ENCODE results near the gene PIKFYVE. TPM values are rescaled to one million over a fixed set of nuclear protein-coding genes. Genes with fewer than 3 reads are reported as not detected.
A peak's percentile ranks its signal among the peaks of the same experiment; 100 is the strongest.

Gene PIKFYVE
- total and polyA plus RNA-seq, 7 experiments from 2014 or later: 5.9 to 52.3 (median 36.5) TPM

DNA sequence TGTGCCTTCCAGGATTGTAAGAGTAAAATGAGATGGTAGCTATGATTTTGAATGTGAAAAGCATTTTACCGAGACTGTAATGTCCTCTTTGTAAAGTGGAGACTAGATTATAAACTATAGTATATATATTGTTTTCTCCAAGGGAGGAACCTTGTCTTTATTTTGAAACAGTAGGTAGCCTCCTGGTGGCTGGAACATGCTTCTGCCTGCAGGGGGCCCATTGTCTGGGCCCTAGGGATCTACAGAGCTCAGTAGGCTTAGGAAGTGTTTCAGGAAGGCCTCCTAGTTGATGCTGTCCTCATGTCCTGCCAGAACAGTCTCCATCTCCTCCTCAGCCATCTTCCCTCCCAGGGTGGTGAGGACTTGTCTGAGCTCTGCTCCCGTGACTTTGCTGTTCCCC lies 3.0 kb downstream of the PIKFYVE start:
- Mint-ChIP-seq H3K9me3 (no peaks in the 10 kb centered on the region), H3K27me3 (no peaks in the 10 kb centered on the region), H3K36me3 (peaks cover 3 to 26% (median 18%) of the 10 kb centered on the region in 5 donors), H3K4me3 (peak overlapping the region in 1 of 10 donors; percentile 23), H3K4me1 (peaks cover 15 to 70% (median 55%) of the 10 kb centered on the region in 7 donors), H3K27ac (peak overlapping the region in 4 of 9 donors; percentile 21 to 90 (median 59))
- DNase-seq: no peak
- H3K4me1 ChIP-seq (ENCODE audit: control insufficient read depth in 2 of 2, insufficient read depth in 2 of 2, low read length in 2 of 2): peaks cover 12 to 16% of the 10 kb centered on the region in 2 donors
- H3K27ac ChIP-seq (ENCODE audit: low read depth, low read length): no peak overlapping the region
- intact Hi-C loops (cut with micrococcal nuclease): loop anchor here (5.0 to 10.0 kb wide), 7 partner anchors 92 to 1994 kb away; partner anchors contain the start of genes CCNYL1 (in 2 of the 2), FASTKD2 (in 2 of the 2), MDH1B (in 2 of the 2) and FZD5 (in 1 of the 2)
- no peak overlapping the region for H3K4me3 ChIP-seq (ENCODE audit: low read length)
- CTCF ChIA-PET: interaction anchor here (0.7 to 1.3 kb wide), 2 partner anchors 11 to 93 kb away, joined by 3 to 4 read pairs; no protein-coding TSS in a partner anchor
- H3K9me3 ChIP-seq (ENCODE audit: control insufficient read depth in 2 of 3, low read length in 3 of 3): no peaks in the 10 kb centered on the region
- H3K27me3 ChIP-seq (ENCODE audit: control insufficient read depth in 2 of 2, insufficient read depth in 2 of 2, low read length in 2 of 2): no peaks in the 10 kb centered on the region
- no peak for ATAC-seq
- POLR2A ChIA-PET: interaction anchor here (0.8 kb wide), 1 partner anchor 30 kb away, joined by 5 read pairs; no protein-coding TSS in a partner anchor
- peaks cover 0 to 28% (median 3%) of the 10 kb centered on the region in 3 experiments for H3K36me3 ChIP-seq (ENCODE audit: control insufficient read depth in 2 of 3, insufficient read depth in 3 of 3, low read length in 3 of 3)

- ChIA-PET POLR2A (interaction anchor here (1.1 kb wide), 1 partner anchor 9 kb away, joined by 3 read pairs; the partner anchor contains the start of gene PIKFYVE), CTCF (interaction anchor here (0.9 to 1.1 kb wide), 2 partner anchors 9 to 22 kb away, joined by 3 read pairs; no protein-coding TSS in a partner anchor)
- Histone ChIP-seq H3K4me1 (ENCODE audit: control insufficient read depth in 2 of 2, insufficient read depth in 2 of 2, low read length in 2 of 2) (no peaks in the 10 kb centered on the region), H3K36me3 (ENCODE audit: control insufficient read depth in 2 of 3, insufficient read depth in 3 of 3, low read length in 3 of 3) (peaks cover 10 to 76% (median 20%) of the 10 kb centered on the region in 3 experiments), H3K4me3 (ENCODE audit: low read length) (no peak overlapping the region), H3K9me3 (ENCODE audit: control insufficient read depth in 2 of 3, low read length in 3 of 3) (no peaks in the 10 kb centered on the region), H3K27me3 (ENCODE audit: control insufficient read depth in 2 of 2, insufficient read depth in 2 of 2, low read length in 2 of 2) (no peaks in the 10 kb centered on the region), H3K27ac (ENCODE audit: low read depth, low read length) (no peak overlapping the region)
- H3K4me1 Mint-ChIP-seq: peaks cover 9 to 51% (median 27%) of the 10 kb centered on the region in 7 donors
- DNase-seq (no peak), ATAC-seq (no peak)
- intact Hi-C loops (cut with micrococcal nuclease): no loop called here
- H3K27me3 Mint-ChIP-seq: no peaks in the 10 kb centered on the region
- peaks cover 11 to 76% (median 71%) of the 10 kb centered on the region in 5 donors for H3K36me3 Mint-ChIP-seq
- peak overlapping the region in 2 of 9 donors; percentile 28 to 46 for H3K27ac Mint-ChIP-seq
- no peak overlapping the region for H3K4me3 Mint-ChIP-seq
- peaks cover 0 to 2% (median 0%) of the 10 kb centered on the region in 11 donors for H3K9me3 Mint-ChIP-seq
Observed at GRCh38 chr2:208274748-208275147, 8.7 kb downstream of the PIKFYVE start.

GRCh38 chr2:208278549-208278948 lies 12.5 kb downstream of the PIKFYVE start:
- Mint-ChIP-seq H3K36me3 (peaks cover 14 to 88% (median 79%) of the 10 kb centered on the region in 5 donors), H3K9me3 (peaks cover 0 to 2% (median 0%) of the 10 kb centered on the region in 11 donors), H3K27me3 (no peaks in the 10 kb centered on the region), H3K4me3 (no peak overlapping the region), H3K4me1 (peaks cover 13 to 51% (median 35%) of the 10 kb centered on the region in 7 donors), H3K27ac (no peak overlapping the region)
- Histone ChIP-seq H3K27ac (ENCODE audit: low read depth, low read length) (no peak overlapping the region), H3K4me1 (ENCODE audit: control insufficient read depth in 2 of 2, insufficient read depth in 2 of 2, low read length in 2 of 2) (no peaks in the 10 kb centered on the region), H3K4me3 (ENCODE audit: low read length) (no peak overlapping the region), H3K9me3 (ENCODE audit: control insufficient read depth in 2 of 3, low read length in 3 of 3) (no peaks in the 10 kb centered on the region), H3K36me3 (ENCODE audit: control insufficient read depth in 2 of 3, insufficient read depth in 3 of 3, low read length in 3 of 3) (peaks cover 20 to 89% (median 21%) of the 10 kb centered on the region in 3 experiments), H3K27me3 (ENCODE audit: control insufficient read depth in 2 of 2, insufficient read depth in 2 of 2, low read length in 2 of 2) (no peaks in the 10 kb centered on the region)
- POLR2A ChIA-PET: interaction anchor here (1.3 kb wide), 1 partner anchor 12 kb away, joined by 5 read pairs; the partner anchor contains the start of gene PIKFYVE
- intact Hi-C loops (cut with micrococcal nuclease): no loop called here
- CTCF ChIA-PET: interaction anchor here (0.6 kb wide), 1 partner anchor 26 kb away, joined by 3 read pairs; no protein-coding TSS in a partner anchor
- no peak for ATAC-seq
- DNase-seq: no peak

GRCh38 chr2:208279236-208279635 lies 13.2 kb downstream of the PIKFYVE start:
- Mint-ChIP-seq H3K27me3 (no peaks in the 10 kb centered on the region), H3K27ac (no peak overlapping the region), H3K36me3 (peaks cover 9 to 83% (median 73%) of the 10 kb centered on the region in 5 donors), H3K4me1 (peaks cover 9 to 44% (median 30%) of the 10 kb centered on the region in 7 donors), H3K9me3 (peaks cover 0 to 2% (median 0%) of the 10 kb centered on the region in 11 donors), H3K4me3 (no peak overlapping the region)
- ChIA-PET CTCF (no interaction called here), POLR2A (interaction anchor here (1.3 kb wide), 1 partner anchor 13 kb away, joined by 5 read pairs; the partner anchor contains the start of gene PIKFYVE)
- H3K36me3 ChIP-seq (ENCODE audit: control insufficient read depth in 2 of 3, insufficient read depth in 3 of 3, low read length in 3 of 3): peaks cover 20 to 84% (median 21%) of the 10 kb centered on the region in 3 experiments
- no peak for DNase-seq
- no peak overlapping the region for H3K4me3 ChIP-seq (ENCODE audit: low read length)
- H3K27ac ChIP-seq (ENCODE audit: low read depth, low read length): no peak overlapping the region
- no peaks in the 10 kb centered on the region for H3K4me1 ChIP-seq (ENCODE audit: control insufficient read depth in 2 of 2, insufficient read depth in 2 of 2, low read length in 2 of 2)
- no peaks in the 10 kb centered on the region for H3K9me3 ChIP-seq (ENCODE audit: control insufficient read depth in 2 of 3, low read length in 3 of 3)
- no peaks in the 10 kb centered on the region for H3K27me3 ChIP-seq (ENCODE audit: control insufficient read depth in 2 of 2, insufficient read depth in 2 of 2, low read length in 2 of 2)
- intact Hi-C loops (cut with micrococcal nuclease): no loop called here
- ATAC-seq: no peak

GRCh38 chr2:208280234-208280633 lies 14.2 kb downstream of the PIKFYVE start:
- Mint-ChIP-seq H3K27ac (peak overlapping the region in 3 of 9 donors; percentile 38 to 76 (median 40)), H3K4me1 (peaks cover 6 to 38% (median 26%) of the 10 kb centered on the region in 7 donors)
- CTCF ChIA-PET: no interaction called here

DNA sequence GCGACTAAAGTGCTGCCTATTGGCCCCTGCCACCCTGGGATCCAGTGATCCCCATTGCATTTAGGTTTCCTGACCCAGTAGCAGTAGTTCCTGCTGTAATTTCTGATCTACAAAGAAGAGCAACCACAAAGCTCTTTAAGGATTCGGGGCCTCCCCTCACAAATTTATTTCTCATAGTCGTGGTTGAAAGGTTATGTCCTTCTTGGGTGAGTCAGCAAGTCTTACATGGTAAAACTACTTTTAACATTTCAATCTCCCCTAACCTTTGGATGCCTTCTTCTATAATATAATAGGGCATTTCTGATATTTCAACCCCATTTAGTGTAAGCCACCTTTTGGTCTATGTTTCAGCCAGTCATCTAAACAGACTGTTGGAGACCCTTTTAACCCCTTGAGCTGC lies 14.9 kb downstream of the PIKFYVE start:
- intact Hi-C loops (cut with micrococcal nuclease): no loop called here
- Mint-ChIP-seq H3K9me3 (peaks cover 0 to 2% (median 0%) of the 10 kb centered on the region in 11 donors), H3K36me3 (peaks cover 12 to 75% (median 65%) of the 10 kb centered on the region in 5 donors), H3K4me1 (peaks cover 7 to 37% (median 23%) of the 10 kb centered on the region in 7 donors), H3K27me3 (no peaks in the 10 kb centered on the region), H3K4me3 (no peak overlapping the region), H3K27ac (peak overlapping the region in 6 of 9 donors; percentile 3 to 47 (median 40))
- ATAC-seq (no peak), DNase-seq (no peak)
- Histone ChIP-seq H3K27me3 (ENCODE audit: control insufficient read depth in 2 of 2, insufficient read depth in 2 of 2, low read length in 2 of 2) (no peaks in the 10 kb centered on the region), H3K4me1 (ENCODE audit: control insufficient read depth in 2 of 2, insufficient read depth in 2 of 2, low read length in 2 of 2) (no peaks in the 10 kb centered on the region), H3K4me3 (ENCODE audit: low read length) (no peak overlapping the region), H3K36me3 (ENCODE audit: control insufficient read depth in 2 of 3, insufficient read depth in 3 of 3, low read length in 3 of 3) (peaks cover 17 to 74% (median 21%) of the 10 kb centered on the region in 3 experiments), H3K9me3 (ENCODE audit: control insufficient read depth in 2 of 3, low read length in 3 of 3) (no peaks in the 10 kb centered on the region), H3K27ac (ENCODE audit: low read depth, low read length) (no peak overlapping the region)
- ChIA-PET CTCF (no interaction called here), POLR2A (no interaction called here)

More at GRCh38 chr2:208280234-208280633, 14.2 kb downstream of the PIKFYVE start:
- Histone ChIP-seq H3K4me3 (ENCODE audit: low read length) (no peak overlapping the region), H3K9me3 (ENCODE audit: control insufficient read depth in 2 of 3, low read length in 3 of 3) (no peaks in the 10 kb centered on the region), H3K4me1 (ENCODE audit: control insufficient read depth in 2 of 2, insufficient read depth in 2 of 2, low read length in 2 of 2) (no peaks in the 10 kb centered on the region), H3K27ac (ENCODE audit: low read depth, low read length) (no peak overlapping the region), H3K36me3 (ENCODE audit: control insufficient read depth in 2 of 3, insufficient read depth in 3 of 3, low read length in 3 of 3) (peaks cover 20 to 76% (median 21%) of the 10 kb centered on the region in 3 experiments), H3K27me3 (ENCODE audit: control insufficient read depth in 2 of 2, insufficient read depth in 2 of 2, low read length in 2 of 2) (no peaks in the 10 kb centered on the region)
- peaks cover 7 to 76% (median 66%) of the 10 kb centered on the region in 5 donors for H3K36me3 Mint-ChIP-seq
- ATAC-seq: no peak
- DNase-seq: no peak
- intact Hi-C loops (cut with micrococcal nuclease): no loop called here
- no peaks in the 10 kb centered on the region for H3K27me3 Mint-ChIP-seq
- POLR2A ChIA-PET: no interaction called here
- H3K4me3 Mint-ChIP-seq: no peak overlapping the region
- H3K9me3 Mint-ChIP-seq: peaks cover 0 to 2% (median 0%) of the 10 kb centered on the region in 11 donors

Data from naive thymus-derived CD4-positive, alpha-beta T cell (primary cell).